Measurements from ENCODE around the gene BACE2.

BACE2 gene

DNA sequence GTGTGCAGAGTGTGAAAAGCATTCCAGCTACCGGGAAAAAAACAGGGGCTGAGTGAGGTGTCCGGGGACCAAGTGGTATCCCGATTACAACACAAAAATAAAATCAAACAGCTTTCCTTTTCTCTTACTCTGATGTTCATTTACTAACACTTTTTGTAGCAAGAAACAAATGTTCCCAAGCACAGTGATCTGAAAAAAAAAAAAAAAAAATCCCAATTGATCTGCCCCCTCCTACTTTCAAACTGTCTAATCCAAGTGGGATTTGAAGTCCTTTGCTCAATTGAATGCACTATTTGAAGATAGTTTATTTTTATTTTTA is 1.3 kb downstream of the BACE2 start:
- Histone ChIP-seq H3K9ac (ENCODE audit: low read length) (no peak overlapping the region), H3K9me3 (ENCODE audit: insufficient read depth, low read length) (no peaks in the 10 kb centered on the region), H3K4me2 (ENCODE audit: low read depth, low read length, poor library complexity, severe bottlenecking) (no peak overlapping the region), H3K27ac (ENCODE audit: low read depth, low read length) (no peak overlapping the region), H3K36me3 (ENCODE audit: low read length) (no peaks in the 10 kb centered on the region), H3K27me3 (ENCODE audit: low read length) (no peaks in the 10 kb centered on the region), H4K20me1 (ENCODE audit: low read depth, low read length) (no peaks in the 10 kb centered on the region), H3K9me2 (replicated peaks; ENCODE audit: insufficient read depth, low read length) (no peaks in the 10 kb centered on the region), H3K79me2 (ENCODE audit: insufficient read depth, low read length) (no peaks in the 10 kb centered on the region), H3F3A (ENCODE audit: insufficient read depth) (no peaks in the 10 kb centered on the region), H2AFZ (ENCODE audit: low read depth, low read length, severe bottlenecking) (no peak overlapping the region), H3K4me3 (ENCODE audit: insufficient read depth, low read length, poor library complexity, severe bottlenecking) (no peak overlapping the region)
- no peak for TF ChIP-seq CTCF (IDR thresholded peaks at IDR 0.05; ENCODE audit: insufficient read depth, low read length, poor library complexity, severe bottlenecking)
- TF ChIP-seq EZH2phosphoT487 (conservative IDR thresholded peaks at IDR 0.05; ENCODE audit: low read length) = no peak

- no peak for TF ChIP-seq EZH2phosphoT487 (conservative IDR thresholded peaks at IDR 0.05; ENCODE audit: low read length)
- TF ChIP-seq CTCF (IDR thresholded peaks at IDR 0.05; ENCODE audit: insufficient read depth, low read length, poor library complexity, severe bottlenecking) = no peak
- Histone ChIP-seq H3K9me2 (replicated peaks; ENCODE audit: insufficient read depth, low read length) (no peaks in the 10 kb centered on the region), H3K27me3 (ENCODE audit: low read length) (no peaks in the 10 kb centered on the region), H3K9me3 (ENCODE audit: insufficient read depth, low read length) (no peaks in the 10 kb centered on the region), H3K36me3 (ENCODE audit: low read length) (no peaks in the 10 kb centered on the region), H3K27ac (ENCODE audit: low read depth, low read length) (no peak overlapping the region), H3K79me2 (ENCODE audit: insufficient read depth, low read length) (no peaks in the 10 kb centered on the region), H3K9ac (ENCODE audit: low read length) (no peak overlapping the region), H3F3A (ENCODE audit: insufficient read depth) (no peaks in the 10 kb centered on the region), H3K4me3 (ENCODE audit: insufficient read depth, low read length, poor library complexity, severe bottlenecking) (no peak overlapping the region), H2AFZ (ENCODE audit: low read depth, low read length, severe bottlenecking) (no peak overlapping the region), H4K20me1 (ENCODE audit: low read depth, low read length) (no peaks in the 10 kb centered on the region), H3K4me2 (ENCODE audit: low read depth, low read length, poor library complexity, severe bottlenecking) (no peak overlapping the region)
Measured at GRCh38 chr21:41169701-41170100, 1.7 kb downstream of the BACE2 start.

- no peaks in the 10 kb centered on the region for H3K27me3 ChIP-seq (ENCODE audit: low read length)
- H3F3A ChIP-seq (ENCODE audit: insufficient read depth) = no peaks in the 10 kb centered on the region
- no peaks in the 10 kb centered on the region for H3K9me2 ChIP-seq (replicated peaks; ENCODE audit: insufficient read depth, low read length)
- no peak overlapping the region for H3K4me2 ChIP-seq (ENCODE audit: low read depth, low read length, poor library complexity, severe bottlenecking)
- no peak overlapping the region for H2AFZ ChIP-seq (ENCODE audit: low read depth, low read length, severe bottlenecking)
- no peak overlapping the region for H3K27ac ChIP-seq (ENCODE audit: low read depth, low read length)
- H3K36me3 ChIP-seq (ENCODE audit: low read length) = no peaks in the 10 kb centered on the region
- no peak overlapping the region for H3K4me3 ChIP-seq (ENCODE audit: insufficient read depth, low read length, poor library complexity, severe bottlenecking)
- no peaks in the 10 kb centered on the region for H4K20me1 ChIP-seq (ENCODE audit: low read depth, low read length)
- TF ChIP-seq EZH2phosphoT487 (conservative IDR thresholded peaks at IDR 0.05; ENCODE audit: low read length) (no peak), CTCF (IDR thresholded peaks at IDR 0.05; ENCODE audit: insufficient read depth, low read length, poor library complexity, severe bottlenecking) (peak; percentile 54)
- H3K79me2 ChIP-seq (ENCODE audit: insufficient read depth, low read length) = no peaks in the 10 kb centered on the region
- no peak overlapping the region for H3K9ac ChIP-seq (ENCODE audit: low read length)
- no peaks in the 10 kb centered on the region for H3K9me3 ChIP-seq (ENCODE audit: insufficient read depth, low read length)
Measured at GRCh38 chr21:41170442-41170841, 2.5 kb downstream of the BACE2 start.
